LNCAP (cell line): ENCODE measurements around the gene ZNF32.

Source experiments
- CTCF ChIP-seq: fragments of 450-650 bp; IDR thresholded peaks from 2 replicates; pipeline ENCODE4 v1.5.1; 2017; ENCODE audit warnings: mild to moderate bottlenecking

The ZNF32 gene

GRCh38 chr10:43623351-43623750, 25.3 kb downstream of the ZNF32 start:
- TF ChIP-seq CTCF, result no peak

- TF ChIP-seq CTCF, result no peak
These were observed 26.6 kb downstream of the ZNF32 start for GRCh38 chr10:43622038-43622437.

GRCh38 chr10:43619368-43619767, 29.3 kb downstream of the ZNF32 start:
- no peak for TF ChIP-seq CTCF

GRCh38 chr10:43616697-43617370, 31.8 kb downstream of the ZNF32 start:
- no peak for TF ChIP-seq CTCF

GRCh38 chr10:43610636-43611035, 38.0 kb downstream of the ZNF32 start:
- TF ChIP-seq CTCF, result no peak

- no peak for TF ChIP-seq CTCF
These were observed 41.5 kb downstream of the ZNF32 start for GRCh38 chr10:43607199-43607573.

- no peak for TF ChIP-seq CTCF
These were observed 42.1 kb downstream of the ZNF32 start, which contains the start of gene ZNF485 for GRCh38 chr10:43606323-43607198. Gene ZNF485 (plus strand): TSS chr10:43606438. CDS start chr10:43607051, 613 bp downstream.
